GM18867 (cell line): ENCODE data around the gene NCAM1.
A peak's percentile ranks its signal among the peaks of the same experiment; 100 is the strongest.

ENCODE experiments used
- ATAC-seq: cut with Tn5 transposase; IDR thresholded peaks from one replicate; pipeline ENCODE4 v1.9.1; 2021; ENCODE audit warnings: mild to moderate bottlenecking, moderate library complexity; ENCODE audit not compliant: unreplicated experiment

NCAM1 gene

DNA sequence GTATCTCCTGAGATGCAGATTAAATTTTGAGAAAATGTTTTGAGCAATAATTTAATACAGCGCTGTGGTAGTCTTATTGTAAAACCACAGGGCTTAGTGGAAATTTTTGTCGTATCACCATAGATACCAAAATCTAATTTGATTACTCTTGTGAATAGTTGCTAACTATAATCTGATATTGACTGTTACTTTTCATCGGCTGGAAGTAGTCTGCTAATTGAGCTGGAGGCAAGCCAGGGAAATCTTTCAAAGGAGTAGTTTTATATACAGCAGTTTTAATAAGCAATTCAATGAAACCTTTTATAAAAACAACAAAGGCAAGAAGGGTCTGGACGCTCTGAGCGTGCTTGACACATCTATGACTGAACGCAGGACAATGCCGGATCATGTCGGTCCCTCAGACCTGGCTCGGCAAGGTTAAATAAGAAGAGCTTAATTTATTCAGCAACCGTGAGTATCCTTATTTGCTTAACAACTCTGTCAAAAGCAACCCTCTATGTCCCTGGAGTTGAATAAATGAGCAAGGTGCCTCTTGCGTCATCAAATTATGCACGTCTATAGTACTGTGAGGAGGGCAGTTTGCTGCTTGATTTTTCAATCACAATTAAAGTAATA lies 121.2 kb downstream of the NCAM1 start:
- ATAC-seq: no peak

GRCh38 chr11:113083571-113083970 lies 122.4 kb downstream of the NCAM1 start:
- no peak for ATAC-seq

GRCh38 chr11:113084297-113084696 lies 123.1 kb downstream of the NCAM1 start:
- ATAC-seq: no peak

GRCh38 chr11:113085446-113085845 lies 124.2 kb downstream of the NCAM1 start:
- no peak for ATAC-seq

DNA sequence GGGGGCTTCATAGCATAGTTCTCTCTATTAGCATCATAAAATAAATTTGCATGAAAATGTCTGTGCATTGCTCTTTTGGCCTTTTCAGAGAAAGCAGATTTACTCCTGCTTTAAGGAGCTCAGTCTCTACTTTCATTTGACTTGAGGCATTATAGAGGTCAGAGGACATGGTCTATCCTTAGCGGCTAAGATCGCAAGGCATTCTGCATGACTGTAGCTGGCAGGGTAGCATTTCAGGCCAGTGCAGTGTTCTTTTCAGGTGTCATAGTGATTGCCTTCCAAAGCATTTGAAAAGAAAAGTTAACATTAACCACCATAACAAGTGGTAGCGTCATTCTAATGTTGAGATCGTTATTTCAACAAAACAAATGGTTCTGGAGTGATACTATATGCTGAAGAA lies 126.5 kb downstream of the NCAM1 start:
- no peak for ATAC-seq

DNA sequence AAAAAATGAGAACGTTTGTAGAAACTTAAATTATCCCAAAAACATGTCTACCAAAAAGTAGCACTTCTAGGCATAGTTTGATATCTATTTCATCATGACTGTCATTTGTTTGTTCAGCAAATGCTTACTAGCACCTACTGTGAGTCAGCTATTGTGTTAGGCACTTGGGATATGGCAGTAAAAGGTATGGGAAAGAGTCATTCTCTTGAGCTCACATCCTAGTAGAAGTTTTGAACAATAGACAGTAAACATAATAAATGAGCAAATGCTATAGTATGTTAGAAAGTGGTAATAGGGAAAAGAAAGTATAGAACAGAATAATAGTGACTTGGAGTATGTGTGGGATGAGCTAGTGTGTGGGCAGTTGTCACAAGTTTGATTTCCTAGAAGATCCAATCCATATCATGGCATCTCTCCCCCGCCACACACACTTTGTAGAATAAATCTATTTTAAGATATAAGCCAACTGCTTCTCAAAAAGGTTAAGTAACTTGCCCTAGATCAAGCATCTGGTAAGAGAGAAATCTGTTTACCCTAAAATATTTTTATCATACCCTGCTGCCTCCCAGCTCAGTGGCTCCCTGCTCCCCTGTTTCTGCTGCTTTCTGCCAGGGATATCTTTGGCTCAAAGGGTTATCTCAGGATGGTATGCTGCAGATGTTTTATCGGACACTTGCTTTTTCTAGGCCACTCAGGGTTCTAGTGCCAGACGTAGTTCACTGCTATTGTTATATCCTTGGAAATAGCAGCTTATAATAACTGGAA lies 129.7 kb downstream of the NCAM1 start:
- no peak for ATAC-seq

GRCh38 chr11:113091481-113091780 lies 130.2 kb downstream of the NCAM1 start:
- ATAC-seq: no peak

GRCh38 chr11:113096648-113097047 lies 135.4 kb downstream of the NCAM1 start:
- no peak for ATAC-seq

- ATAC-seq: no peak
Measured at GRCh38 chr11:113103932-113104690, 142.9 kb downstream of the NCAM1 start.

GRCh38 chr11:113104691-113105251 lies 143.6 kb downstream of the NCAM1 start:
- no peak for ATAC-seq

GRCh38 chr11:113105592-113105991 lies 144.4 kb downstream of the NCAM1 start:
- no peak for ATAC-seq

DNA sequence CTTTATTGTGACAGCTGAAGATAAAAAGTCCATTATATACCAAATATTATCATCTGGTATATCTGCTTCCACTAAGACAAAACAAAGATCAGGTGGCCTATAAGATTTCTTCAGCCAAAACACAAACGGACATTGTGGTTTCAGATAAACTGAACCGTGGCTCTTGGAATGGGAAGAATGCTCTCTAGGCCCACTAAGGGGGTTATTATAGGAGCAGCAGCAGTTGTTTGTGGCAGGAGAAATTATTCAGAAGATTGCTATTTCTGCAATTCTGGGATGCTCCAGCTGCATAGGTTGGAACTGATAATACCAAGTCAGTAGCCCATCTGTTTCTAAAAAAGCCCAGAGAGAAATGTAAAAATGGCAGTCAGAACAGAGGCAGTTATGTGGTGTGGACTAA lies 145.3 kb downstream of the NCAM1 start:
- ATAC-seq: no peak

DNA sequence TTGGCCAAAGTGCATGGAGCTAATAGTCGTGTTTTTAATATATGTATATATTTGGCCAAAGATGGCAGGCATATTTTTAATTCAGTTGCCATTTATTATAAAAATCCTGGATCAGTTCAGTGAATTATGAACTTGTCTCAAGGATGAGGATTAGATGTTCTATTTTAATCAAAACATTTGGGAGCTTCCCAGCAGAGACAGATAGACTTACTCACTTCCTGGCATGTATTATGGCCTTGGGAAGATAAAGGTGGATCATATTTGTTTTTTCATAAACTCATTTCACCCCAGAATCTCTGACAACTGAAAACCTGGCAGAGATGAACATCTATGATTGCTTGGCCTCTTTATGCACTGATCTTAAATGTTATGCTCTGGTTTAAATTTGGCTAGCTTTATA lies 148.8 kb downstream of the NCAM1 start:
- no peak for ATAC-seq

- no peak for ATAC-seq
Measured at GRCh38 chr11:113111156-113111555, 149.9 kb downstream of the NCAM1 start.

GRCh38 chr11:113112307-113112706 lies 151.1 kb downstream of the NCAM1 start:
- ATAC-seq: no peak

GRCh38 chr11:113113801-113114704 lies 152.8 kb downstream of the NCAM1 start:
- peak; percentile 46 for ATAC-seq

DNA sequence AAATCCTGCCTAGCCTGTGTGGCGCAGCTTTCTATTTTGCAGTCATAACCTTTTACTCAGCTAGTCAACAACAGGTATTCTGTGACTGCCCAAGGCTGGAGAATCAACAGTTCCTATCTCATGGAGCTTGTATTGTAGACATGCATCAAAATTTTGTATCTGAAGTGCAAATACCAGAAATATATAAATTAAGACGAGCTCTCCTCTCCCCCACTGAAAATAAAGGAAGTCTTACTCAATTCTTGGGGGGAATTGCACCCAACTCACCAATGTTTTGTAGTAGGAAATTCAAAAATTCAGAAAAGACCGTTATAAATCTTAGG lies 153.4 kb downstream of the NCAM1 start:
- no peak for ATAC-seq

DNA sequence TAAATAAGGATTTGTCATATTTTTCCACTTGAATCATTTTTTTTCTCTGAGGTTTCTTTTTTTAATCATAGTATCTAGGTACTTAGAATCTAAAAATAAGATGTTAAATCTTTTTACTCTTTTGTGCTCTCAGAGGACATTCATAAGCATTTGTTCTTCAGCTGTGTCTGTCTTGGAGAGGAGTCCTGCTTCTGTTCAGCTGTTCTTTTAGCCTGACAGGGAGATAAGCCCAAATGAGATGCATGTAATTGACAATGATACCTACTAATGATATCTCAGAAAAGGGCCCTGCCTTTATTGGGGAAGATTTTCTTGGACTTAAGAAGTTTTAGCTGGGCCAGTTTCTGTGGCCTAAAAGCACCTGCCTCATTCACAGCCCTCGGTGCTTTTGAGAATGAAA lies 156.9 kb downstream of the NCAM1 start:
- no peak for ATAC-seq

DNA sequence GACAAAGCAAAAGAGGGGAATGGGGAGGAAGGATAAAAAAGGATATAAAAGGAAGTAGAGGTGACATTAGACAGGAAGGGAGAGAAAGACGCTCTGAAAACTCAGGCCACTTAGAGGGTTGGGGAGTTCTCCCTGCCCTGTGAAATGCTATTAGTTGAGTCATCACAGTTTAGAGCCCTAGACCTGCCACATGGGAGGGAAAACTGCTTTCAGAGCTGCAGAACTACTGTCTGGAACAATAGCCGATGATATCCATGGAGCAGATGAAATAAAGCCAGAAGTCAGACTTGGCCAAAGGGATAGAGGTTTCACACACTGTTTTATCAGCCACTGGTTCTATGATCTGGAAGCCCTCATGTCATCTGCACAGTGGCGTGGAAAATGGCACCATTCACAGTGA lies 157.9 kb downstream of the NCAM1 start:
- ATAC-seq: no peak

DNA sequence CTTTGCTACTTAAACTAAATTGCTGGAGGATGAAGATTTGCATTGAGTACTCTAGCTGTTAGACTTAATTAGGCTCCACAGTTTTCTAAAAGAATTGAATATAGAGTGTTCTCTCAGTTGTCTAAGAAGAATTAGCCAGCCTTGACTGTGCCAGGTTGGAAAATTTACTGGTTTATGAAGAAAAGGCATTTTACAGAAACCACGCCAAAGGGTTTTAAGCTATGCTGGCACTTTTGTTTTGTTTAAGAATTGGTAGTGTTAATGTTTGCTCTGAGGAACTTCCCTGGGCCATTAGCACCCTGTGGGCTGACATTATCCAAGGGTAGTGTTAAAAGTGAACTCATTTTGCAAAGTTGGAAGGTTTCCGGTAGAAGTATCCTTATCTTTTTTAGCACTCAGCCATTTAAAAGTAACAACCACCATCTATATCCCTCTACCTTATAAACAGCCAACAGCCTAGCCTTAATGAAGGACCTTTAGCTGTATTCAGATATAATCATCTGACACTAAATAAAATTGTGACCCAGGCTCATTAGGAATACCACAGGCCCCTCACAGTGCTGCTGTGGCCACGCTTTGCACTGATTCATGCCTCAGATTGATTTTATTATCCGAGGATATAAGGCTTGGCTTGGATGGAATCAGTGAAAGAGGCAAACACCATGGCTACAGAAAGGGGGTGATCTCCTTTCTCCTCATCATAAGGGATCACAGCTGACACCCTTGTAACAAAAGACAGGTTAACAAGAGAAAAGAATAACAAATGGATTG lies 158.9 kb downstream of the NCAM1 start:
- no peak for ATAC-seq
